ENCODE measurements around the gene SDK1.

SDK1 gene

DNA sequence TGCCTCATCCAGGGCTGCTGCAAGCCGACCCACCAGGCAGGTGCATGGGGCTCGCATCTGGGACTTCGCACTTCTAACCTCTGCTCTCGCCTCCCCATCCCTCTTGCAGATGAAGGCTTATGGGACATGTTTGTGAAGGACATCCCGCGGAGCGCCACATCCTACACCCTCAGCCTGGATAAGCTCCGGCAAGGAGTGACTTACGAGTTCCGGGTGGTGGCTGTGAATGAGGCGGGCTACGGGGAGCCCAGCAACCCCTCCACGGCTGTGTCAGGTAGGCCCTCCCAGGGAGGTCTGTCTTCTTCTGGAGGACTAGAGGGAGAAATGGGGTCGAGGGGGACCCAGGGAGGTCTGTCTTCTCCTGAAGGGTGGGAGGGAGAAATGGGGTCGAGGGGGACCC lies 932.1 kb downstream of the SDK1 start:
- Histone ChIP-seq H3K27ac (no peak overlapping the region), H3K4me3 (ENCODE audit: low read depth in 1 of 2, low read length in 1 of 2) (no peak overlapping the region), H3K9me3 (no peaks in the 10 kb centered on the region), H3K27me3 (no peaks in the 10 kb centered on the region), H3K36me3 (no peaks in the 10 kb centered on the region), H3K4me1 (ENCODE audit: control insufficient read depth in 1 of 2, insufficient read depth in 1 of 2, low read depth in 1 of 2, low read length in 1 of 2) (no peaks in the 10 kb centered on the region)
- TF ChIP-seq, protein P1, sequence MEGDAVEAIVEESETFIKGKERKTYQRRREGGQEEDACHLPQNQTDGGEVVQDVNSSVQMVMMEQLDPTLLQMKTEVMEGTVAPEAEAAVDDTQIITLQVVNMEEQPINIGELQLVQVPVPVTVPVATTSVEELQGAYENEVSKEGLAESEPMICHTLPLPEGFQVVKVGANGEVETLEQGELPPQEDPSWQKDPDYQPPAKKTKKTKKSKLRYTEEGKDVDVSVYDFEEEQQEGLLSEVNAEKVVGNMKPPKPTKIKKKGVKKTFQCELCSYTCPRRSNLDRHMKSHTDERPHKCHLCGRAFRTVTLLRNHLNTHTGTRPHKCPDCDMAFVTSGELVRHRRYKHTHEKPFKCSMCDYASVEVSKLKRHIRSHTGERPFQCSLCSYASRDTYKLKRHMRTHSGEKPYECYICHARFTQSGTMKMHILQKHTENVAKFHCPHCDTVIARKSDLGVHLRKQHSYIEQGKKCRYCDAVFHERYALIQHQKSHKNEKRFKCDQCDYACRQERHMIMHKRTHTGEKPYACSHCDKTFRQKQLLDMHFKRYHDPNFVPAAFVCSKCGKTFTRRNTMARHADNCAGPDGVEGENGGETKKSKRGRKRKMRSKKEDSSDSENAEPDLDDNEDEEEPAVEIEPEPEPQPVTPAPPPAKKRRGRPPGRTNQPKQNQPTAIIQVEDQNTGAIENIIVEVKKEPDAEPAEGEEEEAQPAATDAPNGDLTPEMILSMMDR (IDR thresholded peaks at IDR 0.05): no peak

DNA sequence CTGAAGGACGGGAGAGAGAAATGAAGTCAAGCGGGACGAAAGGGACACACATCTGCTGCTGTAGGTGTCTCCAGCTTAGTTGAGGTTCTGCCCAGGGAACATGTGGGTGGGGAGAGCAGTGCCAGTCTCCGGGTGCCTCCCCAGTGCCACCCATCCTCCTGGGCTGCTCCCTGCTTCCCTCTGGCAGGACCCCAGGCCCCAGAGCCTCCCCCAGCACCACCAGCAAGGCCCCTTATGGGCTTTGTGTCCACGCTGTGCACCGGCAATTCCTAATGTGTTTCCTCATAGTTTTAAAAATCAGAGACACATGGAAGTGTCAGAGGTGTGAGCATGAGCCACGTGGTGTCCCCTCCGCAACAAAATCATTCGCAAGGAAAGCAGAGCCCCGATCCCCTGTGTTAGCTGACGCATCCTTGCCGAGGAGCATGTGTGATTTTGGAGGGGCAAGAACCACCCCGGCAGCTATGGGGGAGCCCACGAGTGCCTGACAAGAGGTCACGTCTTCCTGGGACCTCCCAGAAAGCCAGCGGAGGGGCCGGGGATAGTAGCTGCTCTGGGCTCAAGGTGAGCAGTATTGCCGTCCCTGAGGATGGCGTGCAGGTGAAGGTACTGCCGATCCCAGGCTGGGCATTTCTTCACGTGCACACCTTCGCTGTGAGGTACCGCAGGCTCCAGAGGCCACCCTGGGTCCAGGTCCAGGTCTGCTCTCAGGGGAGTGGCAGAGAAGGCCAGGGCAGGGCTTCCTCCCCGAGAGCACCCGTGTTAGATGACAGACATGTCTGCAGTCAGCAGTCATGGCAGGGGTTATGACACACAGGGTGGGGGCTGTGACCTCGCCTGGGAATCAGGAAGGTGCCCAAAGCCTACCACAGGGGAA lies 932.8 kb downstream of the SDK1 start:
- Histone ChIP-seq H3K27me3 (no peaks in the 10 kb centered on the region), H3K4me3 (ENCODE audit: low read depth in 1 of 2, low read length in 1 of 2) (no peak overlapping the region), H3K36me3 (no peaks in the 10 kb centered on the region), H3K27ac (no peak overlapping the region), H3K9me3 (no peaks in the 10 kb centered on the region), H3K4me1 (ENCODE audit: control insufficient read depth in 1 of 2, insufficient read depth in 1 of 2, low read depth in 1 of 2, low read length in 1 of 2) (no peaks in the 10 kb centered on the region)
- TF ChIP-seq, protein P1 (IDR thresholded peaks at IDR 0.05): no peak

DNA sequence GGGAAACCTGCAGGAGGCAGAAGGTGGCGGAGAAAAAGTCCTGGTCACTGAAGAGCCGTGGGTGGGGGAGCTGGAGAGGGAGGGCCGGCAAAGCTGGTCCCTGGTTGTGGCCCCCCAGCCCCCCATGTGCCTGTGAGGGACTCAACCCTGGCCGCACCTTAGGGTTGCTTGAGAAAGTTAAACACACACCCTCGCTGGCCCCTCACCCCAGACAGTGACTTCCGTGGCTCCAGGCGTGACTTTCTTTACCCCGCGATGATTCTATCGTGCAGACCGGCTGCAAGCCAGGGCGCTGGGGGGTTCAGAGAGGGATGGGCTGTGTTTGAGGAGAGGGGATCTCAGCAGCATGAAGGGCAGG lies 933.4 kb downstream of the SDK1 start:
- no peaks in the 10 kb centered on the region for H3K9me3 ChIP-seq
- TF ChIP-seq, protein P1 (IDR thresholded peaks at IDR 0.05): no peak

DNA sequence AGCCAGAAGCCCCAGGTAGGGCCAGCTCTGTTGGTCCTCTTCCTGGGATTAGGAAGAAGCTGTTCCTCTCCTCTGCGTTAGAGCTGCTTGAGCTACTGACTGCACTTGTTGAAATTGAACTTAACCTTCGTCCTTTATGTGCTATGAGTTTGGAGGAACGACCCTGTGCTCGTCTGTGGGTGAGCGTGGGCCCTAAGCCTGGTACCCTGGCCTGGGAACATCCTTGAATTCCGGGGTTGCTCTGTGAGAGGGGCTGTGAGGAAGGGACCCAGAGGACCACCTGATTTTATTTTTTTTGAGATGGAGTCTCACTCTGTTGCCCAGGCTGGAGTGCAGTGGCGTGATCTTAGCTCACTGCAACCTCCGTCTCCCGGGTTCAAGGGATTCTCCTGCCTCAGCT lies 933.8 kb downstream of the SDK1 start:
- Histone ChIP-seq H3K4me1 (ENCODE audit: control insufficient read depth in 1 of 2, insufficient read depth in 1 of 2, low read depth in 1 of 2, low read length in 1 of 2) (no peaks in the 10 kb centered on the region), H3K4me3 (ENCODE audit: low read depth in 1 of 2, low read length in 1 of 2) (no peak overlapping the region), H3K27ac (no peak overlapping the region), H3K36me3 (no peaks in the 10 kb centered on the region), H3K9me3 (no peaks in the 10 kb centered on the region), H3K27me3 (no peaks in the 10 kb centered on the region)
- TF ChIP-seq, protein P1 (IDR thresholded peaks at IDR 0.05): no peak

More for the DNA sequence above, 933.4 kb downstream of the SDK1 start:
- Histone ChIP-seq H3K27ac (no peak overlapping the region), H3K36me3 (no peaks in the 10 kb centered on the region), H3K27me3 (no peaks in the 10 kb centered on the region), H3K4me1 (ENCODE audit: control insufficient read depth in 1 of 2, insufficient read depth in 1 of 2, low read depth in 1 of 2, low read length in 1 of 2) (no peaks in the 10 kb centered on the region), H3K4me3 (ENCODE audit: low read depth in 1 of 2, low read length in 1 of 2) (no peak overlapping the region)

DNA sequence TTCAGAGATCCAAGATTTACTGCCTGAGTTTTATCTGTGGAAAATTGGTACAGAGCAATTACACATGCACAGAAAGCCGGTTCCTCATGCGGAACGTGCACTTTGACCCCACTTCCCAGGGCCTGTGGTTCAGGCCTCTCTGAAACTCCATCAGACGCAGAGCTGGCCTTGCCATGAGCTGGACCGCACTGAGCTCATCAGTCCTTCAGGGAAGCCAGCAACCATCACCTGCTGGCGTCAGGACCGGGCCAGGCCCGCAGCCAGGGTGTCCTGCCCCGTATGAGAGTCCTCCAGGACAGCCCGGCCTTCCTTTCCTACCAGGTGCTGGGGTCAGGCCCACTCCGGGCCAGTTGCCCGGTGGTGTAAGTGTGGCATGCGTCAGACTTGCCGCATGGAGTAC lies 934.5 kb downstream of the SDK1 start:
- no peak overlapping the region for H3K4me3 ChIP-seq (ENCODE audit: low read depth in 1 of 2, low read length in 1 of 2)
- no peaks in the 10 kb centered on the region for H3K27me3 ChIP-seq
- H3K4me1 ChIP-seq (ENCODE audit: control insufficient read depth in 1 of 2, insufficient read depth in 1 of 2, low read depth in 1 of 2, low read length in 1 of 2): no peaks in the 10 kb centered on the region
- H3K9me3 ChIP-seq: no peaks in the 10 kb centered on the region
- H3K27ac ChIP-seq: no peak overlapping the region
- TF ChIP-seq, protein P1 (IDR thresholded peaks at IDR 0.05): no peak
- H3K36me3 ChIP-seq: no peaks in the 10 kb centered on the region
